ENCODE results near the gene STRN.

The STRN gene

GRCh38 chr2:36871068-36871707 is 95.1 kb downstream of the STRN start:
- DNase-seq (ENCODE audit: low read depth) = no peak
- H3K4me3 ChIP-seq (ENCODE audit: low read length) = no peak overlapping the region
- no peak for TF ChIP-seq CTCF (conservative IDR thresholded peaks at IDR 0.05; ENCODE audit: low read depth, low read length)

- H3K4me3 ChIP-seq (ENCODE audit: low read length) = no peak overlapping the region
- DNase-seq (ENCODE audit: low read depth) = no peak
- no peak for TF ChIP-seq CTCF (conservative IDR thresholded peaks at IDR 0.05; ENCODE audit: low read depth, low read length)
Measured at GRCh38 chr2:36869606-36870005, 96.7 kb downstream of the STRN start.

DNA sequence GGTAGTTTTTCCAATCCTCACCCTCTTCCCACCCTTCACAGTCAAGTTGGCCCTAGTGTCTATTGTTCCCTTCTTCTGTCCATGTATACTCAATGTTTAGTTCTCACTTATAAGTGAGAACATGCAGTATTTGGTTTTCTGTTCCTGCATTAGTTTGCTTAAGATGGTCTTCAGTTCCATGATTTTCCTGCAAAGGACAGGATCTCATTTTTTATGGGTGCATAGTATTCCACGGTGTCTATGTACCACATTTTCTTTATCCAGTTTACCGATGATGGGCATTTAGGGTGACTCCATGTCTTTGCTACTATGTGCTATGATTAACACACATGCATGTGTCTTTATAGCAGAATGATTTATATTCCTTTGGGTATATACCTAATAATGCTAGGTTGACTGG is 104.4 kb downstream of the STRN start:
- DNase-seq (ENCODE audit: low read depth) = no peak
- H3K4me3 ChIP-seq (ENCODE audit: low read length) = no peak overlapping the region
- TF ChIP-seq CTCF (conservative IDR thresholded peaks at IDR 0.05; ENCODE audit: low read depth, low read length) = no peak

- no peak for DNase-seq (ENCODE audit: low read depth)
- no peak overlapping the region for H3K4me3 ChIP-seq (ENCODE audit: low read length)
- no peak for TF ChIP-seq CTCF (conservative IDR thresholded peaks at IDR 0.05; ENCODE audit: low read depth, low read length)
Measured at GRCh38 chr2:36859366-36859792, 107.0 kb downstream of the STRN start.

DNA sequence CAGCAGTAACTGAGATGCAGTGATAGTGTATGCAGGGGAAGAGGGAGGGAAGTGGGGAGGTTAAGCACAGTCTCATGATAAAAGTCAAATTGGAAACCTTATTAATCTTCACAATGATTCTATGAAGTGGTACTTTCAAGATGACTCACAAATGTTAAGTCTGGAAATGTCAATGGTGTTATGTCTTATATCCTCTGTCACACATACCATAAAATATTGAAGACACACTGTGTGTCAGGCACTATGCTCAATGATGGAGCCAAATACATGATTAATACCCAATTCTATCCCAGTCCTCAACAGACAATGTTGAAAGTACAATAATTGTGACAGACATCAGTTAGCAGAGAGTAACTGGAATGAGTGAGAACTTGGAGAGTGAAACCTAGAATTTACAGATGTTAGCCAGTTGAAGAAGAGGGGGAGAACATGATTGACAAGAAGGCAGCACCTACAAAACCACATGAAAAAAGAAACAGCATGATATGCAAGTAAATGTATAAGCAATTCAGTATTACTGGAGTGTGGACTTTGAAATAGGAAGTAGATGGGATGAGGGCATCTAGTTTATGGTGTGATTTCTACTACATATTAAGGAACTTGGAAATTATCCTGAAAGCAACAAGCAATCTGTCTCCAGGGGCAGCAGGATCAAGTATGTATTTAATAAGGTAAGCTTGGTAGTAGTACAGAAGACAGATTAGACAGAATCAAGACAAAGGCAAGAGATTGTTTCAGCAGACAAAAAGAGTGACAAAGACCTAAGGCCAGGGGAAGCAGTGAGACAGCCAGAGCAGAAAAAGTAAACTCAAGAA is 107.6 kb downstream of the STRN start:
- no peak overlapping the region for H3K4me3 ChIP-seq (ENCODE audit: low read length)
- DNase-seq (ENCODE audit: low read depth) = no peak
- no peak for TF ChIP-seq CTCF (conservative IDR thresholded peaks at IDR 0.05; ENCODE audit: low read depth, low read length)

GRCh38 chr2:36857713-36858112 is 108.6 kb downstream of the STRN start:
- no peak for TF ChIP-seq CTCF (conservative IDR thresholded peaks at IDR 0.05; ENCODE audit: low read depth, low read length)
- no peak overlapping the region for H3K4me3 ChIP-seq (ENCODE audit: low read length)
- DNase-seq (ENCODE audit: low read depth) = no peak

DNA sequence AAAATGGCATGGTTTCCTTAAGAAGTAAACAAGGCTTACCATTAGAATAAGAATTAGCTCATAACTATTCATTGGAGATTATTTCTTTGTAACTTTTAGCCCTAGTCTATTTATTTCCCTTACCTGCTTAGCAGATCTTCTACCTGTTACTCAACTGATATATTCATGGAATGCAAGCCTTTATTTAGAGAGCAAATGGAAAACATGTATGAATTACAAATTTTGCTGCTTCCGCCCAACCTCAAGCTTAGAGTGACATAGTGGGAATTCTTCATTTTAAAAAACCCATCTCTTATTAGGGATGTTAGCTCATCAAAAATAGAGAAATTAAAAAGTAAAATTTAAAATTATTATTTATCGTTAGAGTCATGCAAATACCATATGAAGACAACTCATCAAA is 110.9 kb downstream of the STRN start:
- TF ChIP-seq CTCF (conservative IDR thresholded peaks at IDR 0.05; ENCODE audit: low read depth, low read length) = no peak
- DNase-seq (ENCODE audit: low read depth) = no peak
- H3K4me3 ChIP-seq (ENCODE audit: low read length) = no peak overlapping the region

Data from retinal pigment epithelial cell (primary cell).